Measurements from ENCODE around the gene PJA2.

The PJA2 gene

GRCh38 chr5:109318455-109319108 lies 91.2 kb downstream of the PJA2 start:
- TF ChIP-seq ZNF274 (IDR thresholded peaks at IDR 0.05; ENCODE audit: low read depth, low read length): no peak
- no peak overlapping the region for H3K4me3 ChIP-seq (ENCODE audit: low read length)

GRCh38 chr5:109316634-109317033 lies 93.1 kb downstream of the PJA2 start:
- TF ChIP-seq ZNF274 (IDR thresholded peaks at IDR 0.05; ENCODE audit: low read depth, low read length): no peak
- no peak overlapping the region for H3K4me3 ChIP-seq (ENCODE audit: low read length)

GRCh38 chr5:109315245-109315644 lies 94.5 kb downstream of the PJA2 start:
- no peak overlapping the region for H3K4me3 ChIP-seq (ENCODE audit: low read length)
- no peak for TF ChIP-seq ZNF274 (IDR thresholded peaks at IDR 0.05; ENCODE audit: low read depth, low read length)

GRCh38 chr5:109313127-109313526 lies 96.6 kb downstream of the PJA2 start:
- no peak for TF ChIP-seq ZNF274 (IDR thresholded peaks at IDR 0.05; ENCODE audit: low read depth, low read length)
- H3K4me3 ChIP-seq (ENCODE audit: low read length): no peak overlapping the region

DNA sequence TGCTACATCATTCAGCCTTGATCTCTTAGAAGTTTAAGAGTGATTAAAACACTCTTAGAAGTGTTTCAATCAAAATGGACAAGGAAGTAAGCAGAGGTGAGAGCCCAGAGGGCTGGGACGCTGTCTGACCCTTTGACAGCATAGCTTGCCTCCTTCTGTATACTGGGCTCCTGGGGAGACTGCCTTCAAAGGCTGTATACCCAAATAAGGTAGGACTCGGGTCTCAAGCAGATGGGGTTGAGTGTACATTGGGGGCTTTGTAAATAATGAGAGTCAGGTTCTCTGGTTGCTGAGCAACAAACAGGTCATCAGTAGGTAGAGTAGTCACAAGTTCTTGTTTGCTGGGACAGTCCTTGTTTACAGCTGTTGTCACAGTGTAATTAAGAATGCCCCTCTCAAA lies 97.1 kb downstream of the PJA2 start:
- H3K4me3 ChIP-seq (ENCODE audit: low read length): no peak overlapping the region
- no peak for TF ChIP-seq ZNF274 (IDR thresholded peaks at IDR 0.05; ENCODE audit: low read depth, low read length)

DNA sequence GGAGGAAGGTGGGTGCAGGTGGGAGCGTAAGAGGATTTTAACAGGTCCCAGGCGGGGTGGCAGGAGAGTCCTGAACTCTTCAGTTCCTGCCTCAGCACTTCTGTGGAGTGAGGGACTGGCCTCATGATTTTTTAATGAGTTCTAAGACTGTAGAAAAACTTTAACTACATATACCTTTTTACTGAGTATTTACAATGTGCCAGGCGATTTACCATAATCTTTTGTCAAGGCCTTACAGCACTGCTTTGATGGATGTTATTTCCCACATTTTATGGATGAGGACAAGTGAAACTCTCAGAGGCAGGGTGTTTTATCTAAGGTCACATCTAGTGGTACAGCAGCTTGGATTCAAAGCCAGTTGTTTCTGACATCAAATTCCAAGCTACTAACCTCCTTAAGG lies 99.5 kb downstream of the PJA2 start:
- TF ChIP-seq ZNF274 (IDR thresholded peaks at IDR 0.05; ENCODE audit: low read depth, low read length): no peak
- no peak overlapping the region for H3K4me3 ChIP-seq (ENCODE audit: low read length)

GRCh38 chr5:109309326-109310063 lies 100.3 kb downstream of the PJA2 start:
- TF ChIP-seq ZNF274 (IDR thresholded peaks at IDR 0.05; ENCODE audit: low read depth, low read length): no peak
- no peak overlapping the region for H3K4me3 ChIP-seq (ENCODE audit: low read length)

DNA sequence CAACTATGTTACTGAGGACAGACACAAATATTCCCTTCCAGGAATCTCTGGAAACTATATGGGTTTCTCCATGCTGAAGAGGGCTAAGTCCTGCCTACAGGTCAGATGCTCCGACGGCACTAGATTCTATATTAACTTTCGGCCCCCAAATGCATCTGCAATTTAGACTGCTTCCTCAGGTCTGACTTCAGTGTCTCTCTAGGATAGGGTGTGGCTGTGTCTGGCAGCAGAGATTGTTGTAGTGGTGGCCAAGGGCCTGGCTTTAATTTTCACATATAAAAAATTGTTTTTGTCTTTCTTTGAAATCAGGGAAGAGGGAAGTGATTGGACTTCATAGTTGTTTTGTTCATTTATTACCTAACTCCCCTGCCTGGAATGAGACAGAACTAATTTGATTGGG lies 101.8 kb downstream of the PJA2 start:
- H3K4me3 ChIP-seq (ENCODE audit: low read length): no peak overlapping the region
- no peak for TF ChIP-seq ZNF274 (IDR thresholded peaks at IDR 0.05; ENCODE audit: low read depth, low read length)

- TF ChIP-seq ZNF274 (IDR thresholded peaks at IDR 0.05; ENCODE audit: low read depth, low read length): no peak
These were observed 102.3 kb downstream of the PJA2 start for GRCh38 chr5:109307456-109307855.

DNA sequence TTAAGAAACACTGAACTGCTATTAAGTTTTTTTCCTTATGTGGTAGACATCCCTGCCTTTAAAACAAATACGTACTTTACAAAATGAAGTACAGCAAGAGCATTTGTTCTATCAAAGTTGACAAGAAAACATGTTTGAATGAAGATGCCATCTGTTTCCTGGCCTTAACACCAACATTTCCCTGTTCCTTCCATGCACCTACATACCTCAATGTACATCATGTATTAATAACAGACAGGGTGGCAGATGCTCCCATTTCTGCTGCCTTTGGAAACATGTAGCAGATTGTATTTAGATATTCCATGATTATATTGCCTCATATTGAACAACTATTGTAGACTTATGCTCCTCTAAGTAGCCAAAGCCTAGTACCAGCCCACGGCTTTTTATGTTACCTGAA lies 104.4 kb downstream of the PJA2 start:
- TF ChIP-seq ZNF274 (IDR thresholded peaks at IDR 0.05; ENCODE audit: low read depth, low read length): no peak
- H3K4me3 ChIP-seq (ENCODE audit: low read length): no peak overlapping the region

More at GRCh38 chr5:109307456-109307855, 102.3 kb downstream of the PJA2 start:
- H3K4me3 ChIP-seq (ENCODE audit: low read length): no peak overlapping the region

DNA sequence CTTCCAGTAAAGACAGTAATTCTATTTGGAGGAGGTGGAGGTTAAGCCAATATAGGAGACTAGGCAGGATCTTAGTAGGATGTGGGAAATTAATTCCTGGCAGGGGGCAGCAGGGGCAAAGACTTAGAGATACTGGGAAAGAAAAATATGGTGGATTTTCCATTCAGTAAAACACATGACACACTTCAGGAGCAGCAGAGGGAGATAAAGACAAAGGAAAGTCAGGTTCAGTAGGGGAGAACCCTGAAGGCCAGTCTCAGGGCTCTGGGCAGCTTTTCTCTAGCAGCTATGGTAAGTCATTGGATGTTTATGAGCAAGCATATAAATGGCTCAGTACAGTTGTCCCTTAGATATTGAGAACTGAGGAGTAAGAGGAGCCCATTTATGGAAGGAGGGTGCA lies 105.5 kb downstream of the PJA2 start:
- no peak for TF ChIP-seq ZNF274 (IDR thresholded peaks at IDR 0.05; ENCODE audit: low read depth, low read length)
- no peak overlapping the region for H3K4me3 ChIP-seq (ENCODE audit: low read length)

DNA sequence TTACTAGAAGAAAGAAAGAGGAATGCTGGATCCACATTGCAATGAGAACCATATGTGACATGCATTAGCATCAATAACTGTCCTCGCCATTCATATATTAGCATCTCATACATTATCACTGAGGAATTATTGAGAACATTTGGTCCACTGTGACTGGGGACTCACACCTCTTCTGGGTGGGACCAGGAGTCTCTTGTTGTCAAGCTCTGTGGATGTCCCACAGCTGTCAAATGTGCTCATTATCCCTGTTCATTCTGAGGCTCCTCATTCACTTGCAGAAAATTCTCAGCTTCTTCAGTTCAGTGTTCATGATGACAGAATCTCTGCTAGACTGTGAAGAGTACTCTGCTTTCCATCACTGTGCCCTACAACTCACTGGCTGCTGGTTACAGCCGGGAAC lies 109.4 kb downstream of the PJA2 start:
- no peak overlapping the region for H3K4me3 ChIP-seq (ENCODE audit: low read length)
- TF ChIP-seq ZNF274 (IDR thresholded peaks at IDR 0.05; ENCODE audit: low read depth, low read length): no peak

- no peak for TF ChIP-seq ZNF274 (IDR thresholded peaks at IDR 0.05; ENCODE audit: low read depth, low read length)
These were observed 110.2 kb downstream of the PJA2 start for GRCh38 chr5:109299557-109299956.

DNA sequence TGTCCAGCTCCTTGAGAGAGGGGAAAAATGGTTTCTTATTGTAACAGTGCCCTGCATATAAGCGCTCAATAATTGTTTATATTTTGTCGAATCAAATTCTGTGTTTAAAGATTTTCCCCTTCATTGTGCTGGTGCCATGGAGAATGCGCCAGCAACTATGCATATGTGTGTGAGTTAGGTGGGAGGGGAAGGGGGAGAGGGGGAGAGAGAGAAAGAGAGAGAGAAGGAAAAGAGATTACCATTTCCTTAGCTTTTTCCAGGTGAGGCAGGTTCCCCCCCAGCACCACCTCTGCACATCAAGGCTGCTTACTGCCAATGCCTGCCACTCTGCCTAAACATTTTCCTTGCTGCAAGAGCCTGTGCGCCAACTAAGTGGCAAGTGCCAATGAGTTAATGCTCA lies 111.0 kb downstream of the PJA2 start:
- no peak for TF ChIP-seq ZNF274 (IDR thresholded peaks at IDR 0.05; ENCODE audit: low read depth, low read length)
- no peak overlapping the region for H3K4me3 ChIP-seq (ENCODE audit: low read length)

More at GRCh38 chr5:109299557-109299956, 110.2 kb downstream of the PJA2 start:
- no peak overlapping the region for H3K4me3 ChIP-seq (ENCODE audit: low read length)

DNA sequence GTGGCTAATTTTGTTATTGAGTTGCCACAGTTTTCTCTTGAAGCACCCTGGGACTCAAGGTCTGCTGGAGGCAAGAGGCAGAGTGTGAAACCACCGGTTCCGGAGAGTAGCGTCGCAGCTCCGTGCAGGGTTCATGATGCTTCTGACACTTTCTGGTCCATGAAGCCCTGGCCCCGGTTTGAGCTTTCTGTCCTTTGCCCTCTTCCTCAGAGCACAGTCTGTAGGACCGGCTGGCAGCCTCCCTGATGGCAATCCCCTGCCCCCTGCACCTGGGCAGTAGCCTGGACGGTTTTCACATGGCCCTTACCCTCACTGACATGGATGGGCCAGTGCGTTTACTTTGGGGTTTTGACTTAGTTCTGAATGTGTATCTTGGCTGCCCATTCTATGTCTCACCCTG lies 111.9 kb downstream of the PJA2 start:
- TF ChIP-seq ZNF274 (IDR thresholded peaks at IDR 0.05; ENCODE audit: low read depth, low read length): no peak

More for the DNA sequence above, 111.9 kb downstream of the PJA2 start:
- H3K4me3 ChIP-seq (ENCODE audit: low read length): no peak overlapping the region
